HEK293 (cell line): ENCODE data around the gene CACNA1C.
A peak's percentile ranks its signal among the peaks of the same experiment; 100 is the strongest.

Source experiments
- ATF2 ChIP-seq: fragments of 450-650 bp; formaldehyde crosslinking; IDR thresholded peaks from 2 replicates; pipeline ENCODE4 v1.5.1; 2016; ENCODE audit warnings: missing biosample characterization, missing genetic modification characterization, low read depth
- GLIS1 ChIP-seq: fragments of 450-650 bp; formaldehyde crosslinking; IDR thresholded peaks from 2 replicates; pipeline ENCODE4 v1.5.1; 2016; ENCODE audit warnings: missing biosample characterization, missing genetic modification characterization
- HOXA7 ChIP-seq: sonication (generic); formaldehyde crosslinking; IDR thresholded peaks from 2 replicates; pipeline ENCODE4 v1.8.1; 2022; ENCODE audit warnings: missing genetic modification reagents, borderline replicate concordance
- IKZF3 ChIP-seq: fragments of 450-650 bp; IDR thresholded peaks from 2 replicates; pipeline ENCODE4 v1.5.0; 2018; ENCODE audit warnings: missing biosample characterization, mild to moderate bottlenecking, missing genetic modification characterization, moderate library complexity
- KLF16 ChIP-seq: fragments of 450-650 bp; formaldehyde crosslinking; IDR thresholded peaks from 2 replicates; pipeline ENCODE4 v1.5.1; 2017; ENCODE audit warnings: missing biosample characterization, missing genetic modification characterization
- KLF7 ChIP-seq: fragments of 450-650 bp; formaldehyde crosslinking; IDR thresholded peaks from 2 replicates; pipeline ENCODE4 v1.5.1; 2016; ENCODE audit warnings: missing biosample characterization, missing genetic modification characterization, borderline replicate concordance
- PRDM10 ChIP-seq: fragments of 450-650 bp; formaldehyde crosslinking; IDR thresholded peaks from 2 replicates; pipeline ENCODE4 v1.5.1; 2016; ENCODE audit warnings: missing biosample characterization, missing genetic modification characterization
- SALL2 ChIP-seq: fragments of 450-650 bp; formaldehyde crosslinking; IDR thresholded peaks from 2 replicates; pipeline ENCODE4 v1.5.0; 2017; ENCODE audit warnings: missing biosample characterization, mild to moderate bottlenecking, missing genetic modification characterization, borderline replicate concordance
- SP7 ChIP-seq: fragments of 450-650 bp; formaldehyde crosslinking; IDR thresholded peaks from 2 replicates; pipeline ENCODE4 v1.5.1; 2016; ENCODE audit warnings: missing biosample characterization, missing genetic modification characterization
- TCF7L2 ChIP-seq: IDR thresholded peaks from 2 replicates; pipeline ENCODE4 v1.6.1; 2011; ENCODE audit warnings: low read depth, mild to moderate bottlenecking, inconsistent platforms, low read length, moderate library complexity, borderline replicate concordance
- TSHZ1 ChIP-seq: fragments of 450-650 bp; formaldehyde crosslinking; IDR thresholded peaks from 2 replicates; pipeline ENCODE4 v1.5.1; 2016; ENCODE audit warnings: missing biosample characterization, missing genetic modification characterization, borderline replicate concordance
- ZBTB48 ChIP-seq: fragments of 450-650 bp; formaldehyde crosslinking; IDR thresholded peaks from 2 replicates; pipeline ENCODE4 v1.5.1; 2016; ENCODE audit warnings: missing biosample characterization, missing genetic modification characterization
- ZFP37 ChIP-seq: fragments of 450-650 bp; formaldehyde crosslinking; IDR thresholded peaks from 2 replicates; pipeline ENCODE4 v1.5.1; 2016; ENCODE audit warnings: missing biosample characterization, missing genetic modification characterization
- ZNF174 ChIP-seq: fragments of 450-650 bp; formaldehyde crosslinking; IDR thresholded peaks from 2 replicates; pipeline ENCODE4 v1.5.0; 2017; ENCODE audit warnings: missing biosample characterization, mild to moderate bottlenecking, missing genetic modification characterization
- ZNF248 ChIP-seq: fragments of 450-650 bp; formaldehyde crosslinking; IDR thresholded peaks from 2 replicates; pipeline ENCODE4 v1.5.1; 2017; ENCODE audit warnings: missing biosample characterization, missing genetic modification characterization
- ZNF280D ChIP-seq: fragments of 450-650 bp; formaldehyde crosslinking; IDR thresholded peaks from 2 replicates; pipeline ENCODE4 v1.5.1; 2016; ENCODE audit warnings: missing biosample characterization, missing genetic modification characterization
- ZNF354C ChIP-seq: fragments of 450-650 bp; formaldehyde crosslinking; IDR thresholded peaks from 2 replicates; pipeline ENCODE4 v1.5.1; 2016; ENCODE audit warnings: missing biosample characterization, missing genetic modification characterization, low read depth, borderline replicate concordance
- ZNF362 ChIP-seq: fragments of 450-650 bp; formaldehyde crosslinking; IDR thresholded peaks from 2 replicates; pipeline ENCODE4 v1.5.1; 2016; ENCODE audit warnings: missing biosample characterization, missing genetic modification characterization
- ZNF513 ChIP-seq: fragments of 450-650 bp; IDR thresholded peaks from 2 replicates; pipeline ENCODE4 v1.5.1; 2018; ENCODE audit warnings: missing biosample characterization, missing genetic modification characterization
- ZNF558 ChIP-seq: fragments of 450-650 bp; formaldehyde crosslinking; IDR thresholded peaks from 2 replicates; pipeline ENCODE4 v1.5.1; 2016; ENCODE audit warnings: missing biosample characterization, missing genetic modification characterization
- ZNF600 ChIP-seq: fragments of 450-650 bp; formaldehyde crosslinking; IDR thresholded peaks from 2 replicates; pipeline ENCODE4 v1.5.1; 2016; ENCODE audit warnings: missing biosample characterization, missing genetic modification characterization
- ZNF768 ChIP-seq: fragments of 450-650 bp; formaldehyde crosslinking; IDR thresholded peaks from 2 replicates; pipeline ENCODE4 v1.5.1; 2018; ENCODE audit warnings: missing biosample characterization, mild to moderate bottlenecking, missing genetic modification characterization
- ZNF776 ChIP-seq: fragments of 450-650 bp; formaldehyde crosslinking; IDR thresholded peaks from 2 replicates; pipeline ENCODE4 v1.5.0; 2017; ENCODE audit warnings: missing biosample characterization, missing genetic modification characterization, borderline replicate concordance
- ZNF785 ChIP-seq: fragments of 450-650 bp; formaldehyde crosslinking; IDR thresholded peaks from 2 replicates; pipeline ENCODE4 v1.5.1; 2016; ENCODE audit warnings: missing biosample characterization, missing genetic modification characterization
- ZXDB ChIP-seq: fragments of 450-650 bp; formaldehyde crosslinking; IDR thresholded peaks from 2 replicates; pipeline ENCODE4 v1.5.1; 2016; ENCODE audit warnings: missing biosample characterization, missing genetic modification characterization

Gene CACNA1C

GRCh38 chr12:2052826-2053678 is at the start of gene CACNA1C (continued):
- TF ChIP-seq ZNF280D = no peak
- no peak for TF ChIP-seq GLIS1 (tag by site-specific recombination)
- TF ChIP-seq ATF2 (tag by site-specific recombination) = no peak
- TF ChIP-seq ZNF600 (tag by site-specific recombination) = peak; percentile 45; the same call in 1 of the 2 replicates
- TF ChIP-seq ZXDB (tag by site-specific recombination) = no peak
- TF ChIP-seq ZFP37 (tag by site-specific recombination) = no peak
- TF ChIP-seq KLF16 (tag by site-specific recombination) = no peak
- no peak for TF ChIP-seq ZNF768
- TF ChIP-seq ZBTB48 = no peak
- no peak for TF ChIP-seq SP7
- TF ChIP-seq ZNF354C = no peak
- TF ChIP-seq IKZF3 (tag by site-specific recombination) = peak; percentile 6; the same call in 1 of the 2 replicates
- no peak for TF ChIP-seq ZNF558 (tag by site-specific recombination)
- TF ChIP-seq ZNF248 = no peak
- TF ChIP-seq ZNF174 = no peak
- TF ChIP-seq ZNF785 (tag by site-specific recombination) = no peak
- no peak for TF ChIP-seq ZNF776
- no peak for TF ChIP-seq SALL2 (tag by site-specific recombination)
- TF ChIP-seq HOXA7 = no peak
- no peak for TF ChIP-seq KLF7 (tag by site-specific recombination)
- peak; percentile 52 for TF ChIP-seq PRDM10 (tag by site-specific recombination)
- TF ChIP-seq ZNF513 (tag by site-specific recombination) = no peak
- no peak for TF ChIP-seq ZNF362 (tag by site-specific recombination)
- no peak for TF ChIP-seq TCF7L2
- no peak for TF ChIP-seq TSHZ1 (tag by site-specific recombination)
